CD1c-positive myeloid dendritic cell (primary cell): ENCODE results near the gene TRPM3.
"Not testable (repeated sequence)": the region's sequence is repeated elsewhere in the genome, so short reads cannot be mapped to it uniquely, and the experiment has no call there.

Source experiments
- DNase-seq: peaks from one replicate; pipeline ENCODE4 v3.0.0-alpha.2; 2016; ENCODE audit errors: extremely low spot score

TRPM3 gene

DNA sequence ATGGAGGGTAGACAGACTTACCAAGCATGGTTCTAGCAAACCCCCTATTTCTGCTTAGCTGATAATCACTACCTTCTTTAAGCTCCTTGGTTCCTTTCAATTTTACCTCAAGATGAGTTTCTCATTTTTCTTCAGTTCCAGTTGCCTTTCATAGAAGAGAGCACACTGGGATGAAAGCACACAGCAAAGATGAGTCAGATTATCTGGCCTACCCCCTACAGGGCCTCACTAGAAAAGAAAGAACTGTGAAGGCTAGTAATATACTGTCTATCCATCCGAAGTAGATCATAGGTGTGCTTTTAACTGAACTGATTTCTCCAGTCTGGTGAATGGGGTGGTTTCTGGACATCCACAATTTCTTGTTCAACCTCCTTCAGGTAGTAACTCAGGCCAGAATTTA is 122.5 kb downstream of the TRPM3 start:
- no peak for DNase-seq

DNA sequence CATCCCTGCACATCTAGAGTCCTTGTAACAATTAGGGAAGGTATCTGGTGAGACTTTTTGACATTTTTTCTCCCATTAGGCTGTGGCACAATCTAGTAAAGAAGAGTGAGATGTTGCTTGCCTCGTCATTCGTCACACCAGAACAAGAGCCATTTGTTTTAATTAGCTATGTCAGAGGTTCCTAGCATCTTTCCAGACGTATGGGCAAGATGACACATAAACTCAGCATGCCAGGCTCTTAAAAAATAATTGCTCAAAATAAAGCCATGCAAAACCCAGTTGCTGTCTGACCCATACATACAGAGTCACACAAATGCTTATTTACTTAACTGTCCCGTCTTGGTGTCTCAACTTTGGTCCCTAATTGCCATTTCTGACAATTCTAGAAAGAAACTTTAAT is 125.9 kb downstream of the TRPM3 start:
- DNase-seq, result no peak

DNA sequence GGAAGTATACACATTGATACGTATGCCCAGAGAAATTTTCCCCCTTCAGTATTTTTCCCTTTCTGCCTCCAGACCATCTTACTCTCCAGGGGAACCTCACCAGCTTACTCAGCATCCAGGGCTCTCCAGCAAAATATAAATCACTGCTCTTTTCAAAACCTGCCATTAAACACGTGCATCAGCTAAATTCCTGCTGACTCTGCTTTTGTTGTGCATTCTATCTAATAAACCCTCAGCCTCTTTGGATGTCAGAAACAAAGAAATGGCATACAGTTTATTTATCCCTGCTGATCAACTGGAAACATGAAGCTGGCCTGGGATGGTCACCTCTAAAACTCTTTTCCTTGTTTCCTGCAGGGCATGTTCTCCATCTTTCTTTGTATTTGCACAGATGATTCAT is 126.8 kb downstream of the TRPM3 start:
- DNase-seq, result no peak

DNA sequence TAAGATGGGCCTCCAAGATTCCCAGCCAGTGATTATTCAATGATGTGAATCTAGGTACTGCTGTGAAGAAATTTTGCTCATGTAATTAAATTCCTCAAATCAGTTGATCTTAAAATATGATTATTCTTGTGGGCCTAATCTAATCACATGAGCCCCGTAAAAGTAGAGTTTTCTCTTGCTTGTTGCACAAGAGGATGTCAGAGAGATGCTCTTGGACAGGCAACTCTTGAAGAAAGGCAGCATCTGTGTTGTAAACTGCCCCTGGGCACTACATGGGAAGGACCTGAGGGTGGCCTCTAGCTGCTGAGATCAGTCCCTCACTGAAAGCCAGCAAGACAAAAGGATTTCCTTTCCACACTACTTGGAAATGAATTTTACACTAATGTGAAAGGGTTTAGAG is 132.9 kb downstream of the TRPM3 start:
- DNase-seq, result no peak

GRCh38 chr9:70987986-70988385 is 133.4 kb downstream of the TRPM3 start:
- DNase-seq, result no peak

- no peak for DNase-seq
Observed at GRCh38 chr9:70986984-70987383, 134.4 kb downstream of the TRPM3 start.

- no peak for DNase-seq
Observed at GRCh38 chr9:70983723-70984295, 137.6 kb downstream of the TRPM3 start.

GRCh38 chr9:70981312-70981711 is 140.1 kb downstream of the TRPM3 start:
- no peak for DNase-seq

GRCh38 chr9:70979966-70980365 is 141.5 kb downstream of the TRPM3 start:
- DNase-seq, result no peak

GRCh38 chr9:70978085-70978484 is 143.3 kb downstream of the TRPM3 start:
- no peak for DNase-seq

GRCh38 chr9:70975821-70976220 is 145.6 kb downstream of the TRPM3 start:
- no peak for DNase-seq

DNA sequence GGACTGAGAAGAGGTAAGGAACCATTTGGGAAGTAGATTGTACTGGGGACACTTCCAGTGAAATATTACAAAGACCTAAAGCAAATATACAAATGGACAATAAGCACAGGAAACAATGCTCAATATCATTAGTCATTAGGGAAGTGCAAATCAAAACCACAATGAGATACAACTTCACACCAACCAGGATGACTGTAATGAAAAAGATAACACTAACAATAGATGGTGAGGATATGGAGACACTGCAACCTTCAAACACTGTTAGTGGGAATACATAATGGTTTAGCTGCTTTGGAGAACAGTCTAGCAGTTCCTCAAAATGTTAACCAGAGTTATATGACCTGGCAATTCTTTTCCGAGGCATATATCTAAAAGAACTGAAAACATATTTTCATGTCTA is 149.7 kb downstream of the TRPM3 start:
- no peak for DNase-seq

- not testable (repeated sequence) for DNase-seq
Observed at GRCh38 chr9:70966380-70966779, 155.0 kb downstream of the TRPM3 start.

- no peak for DNase-seq
Observed at GRCh38 chr9:70964861-70965260, 156.6 kb downstream of the TRPM3 start.

DNA sequence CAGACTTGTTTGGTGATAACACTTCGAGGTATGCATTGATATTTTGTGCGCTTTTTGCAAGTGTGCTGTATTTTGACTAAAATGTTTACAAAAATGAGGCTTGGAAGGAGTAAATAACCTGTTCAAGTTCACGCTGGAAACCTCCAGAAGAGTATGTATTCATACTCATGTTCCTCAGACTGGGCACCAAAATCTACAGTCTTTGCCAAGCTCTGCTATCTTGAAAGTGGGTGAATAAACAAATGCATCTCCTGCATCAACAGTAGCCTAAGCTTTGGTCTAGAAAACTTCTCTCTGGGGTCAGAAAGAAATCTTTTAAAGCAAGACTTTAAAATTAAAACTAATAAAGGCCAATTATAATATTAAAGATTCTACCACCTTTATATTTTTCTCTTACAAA is 157.9 kb downstream of the TRPM3 start:
- DNase-seq, result no peak

DNA sequence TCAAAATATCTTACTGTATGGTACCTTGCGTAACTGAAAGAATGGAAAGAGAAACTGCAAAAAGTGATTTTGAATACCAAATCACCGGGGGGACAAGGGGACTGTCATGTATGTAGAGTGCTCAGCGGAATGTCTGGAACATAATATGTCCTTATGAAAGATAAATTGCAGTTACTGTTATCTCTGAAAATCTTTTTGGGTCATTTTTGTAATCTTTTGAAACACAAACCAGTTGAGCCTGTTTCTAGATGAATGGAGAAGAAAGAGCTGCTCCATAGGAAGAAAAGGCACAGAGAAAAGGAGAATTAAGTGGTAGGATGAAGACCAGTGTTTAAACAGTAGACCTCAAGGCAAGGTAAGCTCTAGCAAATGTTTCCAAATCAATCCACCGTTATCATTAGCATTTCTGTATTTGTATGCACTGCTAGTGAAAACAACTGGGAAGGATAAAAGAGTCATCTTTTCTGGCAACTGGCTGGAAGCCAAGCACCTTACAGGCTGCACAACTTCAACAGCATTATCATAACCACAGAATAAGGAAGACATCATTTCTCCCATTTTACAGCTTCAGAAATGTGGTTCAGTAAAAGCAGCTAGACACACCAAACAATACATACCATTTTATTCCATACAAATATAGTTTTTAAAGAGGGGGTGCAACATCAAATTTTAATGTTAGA is 158.5 kb downstream of the TRPM3 start:
- no peak for DNase-seq

DNA sequence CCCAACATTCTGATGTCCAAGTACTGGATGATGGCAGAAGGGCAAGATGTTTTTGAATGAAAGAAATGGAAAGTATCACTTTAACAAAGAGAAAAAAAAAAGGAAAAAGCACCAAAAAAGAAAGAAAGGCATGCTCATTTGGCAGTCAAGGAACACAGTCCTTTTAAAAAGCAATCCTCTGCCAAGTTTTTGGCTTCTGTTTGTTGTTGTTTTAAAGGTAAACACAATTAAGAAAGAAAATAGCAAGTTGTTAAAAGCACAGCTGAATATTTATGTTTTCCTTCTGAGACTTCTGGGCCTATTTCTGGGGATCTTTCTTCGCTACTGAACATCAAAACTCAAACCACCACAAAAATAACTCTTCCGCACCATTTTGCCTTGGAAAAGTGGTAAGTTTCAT is 162.1 kb downstream of the TRPM3 start:
- no peak for DNase-seq

GRCh38 chr9:70954596-70955143 is 166.8 kb downstream of the TRPM3 start:
- no peak for DNase-seq

DNA sequence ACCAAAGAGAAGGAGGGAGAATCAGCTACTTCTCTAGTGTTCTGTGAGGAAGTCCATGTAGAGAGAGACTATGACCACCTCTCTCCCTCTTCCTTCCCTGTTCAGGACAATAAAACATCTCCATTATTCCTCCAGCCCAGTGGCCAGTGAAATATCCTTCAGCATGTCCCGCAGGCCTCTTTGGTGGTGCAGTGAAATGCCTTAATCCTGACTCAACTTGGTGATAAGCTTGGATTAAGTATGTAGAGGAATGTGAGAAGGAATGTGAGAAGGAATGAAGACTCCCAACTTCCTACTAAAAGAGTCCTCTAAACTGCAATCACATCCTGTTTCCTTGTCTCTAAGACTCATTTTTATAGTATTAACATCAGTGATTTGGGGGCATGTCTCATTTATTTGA is 167.3 kb downstream of the TRPM3 start:
- no peak for DNase-seq

GRCh38 chr9:70951749-70952727 is 169.4 kb downstream of the TRPM3 start:
- no peak for DNase-seq

- DNase-seq, result no peak
Observed at GRCh38 chr9:70950270-70950669, 171.2 kb downstream of the TRPM3 start.

DNA sequence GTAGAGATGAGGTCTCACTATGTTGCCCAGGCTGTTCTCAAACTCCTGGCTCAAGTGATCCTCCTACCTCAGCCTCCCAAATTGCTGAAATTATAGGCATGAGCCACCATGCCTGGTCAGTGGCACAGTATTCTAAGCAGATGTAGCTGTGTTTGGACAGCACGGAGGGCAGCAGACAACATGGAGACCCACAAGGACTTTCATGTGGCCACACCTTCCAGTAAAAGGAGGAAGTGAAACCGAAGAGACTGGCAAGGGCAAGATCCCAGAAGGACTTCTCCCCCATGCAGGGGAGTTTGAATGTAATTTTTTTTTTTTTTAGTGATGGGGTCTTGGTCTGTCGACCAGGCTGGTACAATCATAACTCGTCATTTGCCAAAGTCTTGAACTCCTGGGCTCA is 172.2 kb downstream of the TRPM3 start:
- DNase-seq, result peak; percentile 3
